ENCODE measurements around the gene PTPRA.
"Not testable (repeated sequence)": the region's sequence is repeated elsewhere in the genome, so short reads cannot be mapped to it uniquely, and the experiment has no call there.

PTPRA gene

DNA sequence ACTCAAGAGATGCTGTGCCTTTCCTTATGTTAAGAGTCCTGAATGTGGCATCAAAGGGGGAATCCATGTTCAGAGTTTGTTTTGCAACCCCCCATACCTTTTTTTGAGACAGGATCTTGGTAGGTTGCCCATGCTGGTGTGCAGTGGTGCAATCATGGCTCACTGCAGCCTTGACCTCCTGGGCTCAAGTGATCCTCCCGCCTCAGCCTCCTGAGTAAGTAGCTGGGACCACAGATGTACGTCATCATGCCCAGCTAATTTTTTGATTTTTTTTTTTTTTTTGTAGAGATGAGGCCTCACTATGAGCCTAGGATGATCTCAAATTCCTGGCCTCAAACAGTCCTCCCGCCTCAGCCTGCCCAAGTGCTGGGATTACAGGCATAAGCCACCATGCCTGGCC is 16.5 kb downstream of the PTPRA start:
- Histone ChIP-seq H3K36me3 (ENCODE audit: insufficient read depth, insufficient read length, low read length) (peaks cover 2% of the 10 kb centered on the region), H3K4me3 (ENCODE audit: insufficient read length, low read depth) (no peak overlapping the region), H3K9ac (ENCODE audit: insufficient read length, low read depth) (no peak overlapping the region), H3K27me3 (ENCODE audit: insufficient read depth, insufficient read length) (no peaks in the 10 kb centered on the region), H3K9me3 (ENCODE audit: insufficient read depth, low read length) (no peaks in the 10 kb centered on the region; the same call in 1 of the 2 replicates), H3K4me1 (ENCODE audit: insufficient read depth, insufficient read length) (no peaks in the 10 kb centered on the region)
- no peak for DNase-seq (ENCODE audit: low read depth, low spot score)
- no peak for TF ChIP-seq SUZ12 (IDR thresholded peaks at IDR 0.05; ENCODE audit: extremely low read depth, insufficient read depth, insufficient read length)
- no peak for TF ChIP-seq YY1 (IDR thresholded peaks at IDR 0.05; ENCODE audit: insufficient read depth, insufficient read length)
- TF ChIP-seq ZNF274 (IDR thresholded peaks at IDR 0.05; ENCODE audit: low read depth, low read length): no peak

GRCh38 chr20:2890742-2891141 is 17.5 kb downstream of the PTPRA start:
- Histone ChIP-seq H3K4me1 (ENCODE audit: insufficient read depth, insufficient read length) (no peaks in the 10 kb centered on the region), H3K9ac (ENCODE audit: insufficient read length, low read depth) (no peak overlapping the region), H3K36me3 (ENCODE audit: insufficient read depth, insufficient read length, low read length) (peaks cover 2% of the 10 kb centered on the region), H3K9me3 (ENCODE audit: insufficient read depth, low read length) (no peaks in the 10 kb centered on the region; the same call in 1 of the 2 replicates), H3K27me3 (ENCODE audit: insufficient read depth, insufficient read length) (no peaks in the 10 kb centered on the region), H3K4me3 (ENCODE audit: insufficient read length, low read depth) (no peak overlapping the region)
- TF ChIP-seq SUZ12 (IDR thresholded peaks at IDR 0.05; ENCODE audit: extremely low read depth, insufficient read depth, insufficient read length): no peak
- TF ChIP-seq ZNF274 (IDR thresholded peaks at IDR 0.05; ENCODE audit: low read depth, low read length): no peak
- no peak for TF ChIP-seq YY1 (IDR thresholded peaks at IDR 0.05; ENCODE audit: insufficient read depth, insufficient read length)
- DNase-seq (ENCODE audit: low read depth, low spot score): no peak

- no peaks in the 10 kb centered on the region; the same call in 1 of the 2 replicates for H3K9me3 ChIP-seq (ENCODE audit: insufficient read depth, low read length)
- H3K9ac ChIP-seq (ENCODE audit: insufficient read length, low read depth): no peak overlapping the region
- peaks cover 2% of the 10 kb centered on the region for H3K36me3 ChIP-seq (ENCODE audit: insufficient read depth, insufficient read length, low read length)
- no peak overlapping the region for H3K4me3 ChIP-seq (ENCODE audit: insufficient read length, low read depth)
- no peak for TF ChIP-seq YY1 (IDR thresholded peaks at IDR 0.05; ENCODE audit: insufficient read depth, insufficient read length)
- TF ChIP-seq SUZ12 (IDR thresholded peaks at IDR 0.05; ENCODE audit: extremely low read depth, insufficient read depth, insufficient read length): no peak
- no peak for TF ChIP-seq ZNF274 (IDR thresholded peaks at IDR 0.05; ENCODE audit: low read depth, low read length)
- DNase-seq (ENCODE audit: low read depth, low spot score): no peak
- no peaks in the 10 kb centered on the region for H3K27me3 ChIP-seq (ENCODE audit: insufficient read depth, insufficient read length)
- H3K4me1 ChIP-seq (ENCODE audit: insufficient read depth, insufficient read length): no peaks in the 10 kb centered on the region
Observed at GRCh38 chr20:2891343-2891742, 18.1 kb downstream of the PTPRA start.

DNA sequence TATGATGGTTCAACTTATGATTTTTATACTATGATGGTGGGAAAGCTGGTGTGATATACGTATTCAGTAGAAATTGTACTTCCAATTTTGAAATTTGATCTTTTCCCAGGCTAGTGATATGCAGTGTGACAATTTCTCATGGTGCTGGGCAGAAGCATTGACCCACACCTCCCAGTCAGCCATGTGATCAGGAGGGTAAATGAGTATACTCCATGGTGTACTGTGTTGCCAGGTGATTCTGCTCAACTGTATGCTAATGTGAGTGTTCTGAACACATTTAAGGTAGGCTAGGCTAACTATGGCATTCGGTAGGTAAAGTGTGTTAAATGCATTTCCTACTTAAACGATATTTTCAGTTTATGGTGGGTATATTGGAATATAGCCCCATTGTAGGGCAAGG is 19.1 kb downstream of the PTPRA start:
- no peak for TF ChIP-seq SUZ12 (IDR thresholded peaks at IDR 0.05; ENCODE audit: extremely low read depth, insufficient read depth, insufficient read length)
- TF ChIP-seq ZNF274 (IDR thresholded peaks at IDR 0.05; ENCODE audit: low read depth, low read length): no peak
- no peak for TF ChIP-seq YY1 (IDR thresholded peaks at IDR 0.05; ENCODE audit: insufficient read depth, insufficient read length)
- H3K36me3 ChIP-seq (ENCODE audit: insufficient read depth, insufficient read length, low read length): peaks cover 2% of the 10 kb centered on the region
- no peaks in the 10 kb centered on the region for H3K4me1 ChIP-seq (ENCODE audit: insufficient read depth, insufficient read length)
- no peaks in the 10 kb centered on the region; the same call in 1 of the 2 replicates for H3K9me3 ChIP-seq (ENCODE audit: insufficient read depth, low read length)
- DNase-seq (ENCODE audit: low read depth, low spot score): no peak
- no peak overlapping the region for H3K4me3 ChIP-seq (ENCODE audit: insufficient read length, low read depth)
- no peaks in the 10 kb centered on the region for H3K27me3 ChIP-seq (ENCODE audit: insufficient read depth, insufficient read length)
- no peak overlapping the region for H3K9ac ChIP-seq (ENCODE audit: insufficient read length, low read depth)

DNA sequence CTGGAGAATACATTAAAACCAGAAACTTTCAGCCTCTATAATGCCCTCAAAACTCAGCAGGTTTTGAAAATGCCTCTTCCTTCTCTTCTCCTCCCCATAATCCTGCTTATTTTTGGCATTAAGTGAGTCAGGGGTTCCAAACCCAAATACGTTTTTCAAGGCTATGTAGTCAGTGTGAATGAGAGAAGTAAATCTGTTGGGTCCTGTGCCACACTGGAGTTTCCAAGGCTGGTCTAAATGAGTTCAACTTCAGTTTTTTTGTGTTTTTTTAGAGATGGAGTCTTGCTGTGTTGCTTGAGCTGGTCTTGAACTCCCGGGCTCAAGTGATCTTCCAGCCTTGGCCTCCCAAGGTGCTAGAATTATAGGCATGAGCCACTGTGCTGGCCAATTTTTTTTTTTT is 20.9 kb downstream of the PTPRA start:
- no peak for DNase-seq (ENCODE audit: low read depth, low spot score)

DNA sequence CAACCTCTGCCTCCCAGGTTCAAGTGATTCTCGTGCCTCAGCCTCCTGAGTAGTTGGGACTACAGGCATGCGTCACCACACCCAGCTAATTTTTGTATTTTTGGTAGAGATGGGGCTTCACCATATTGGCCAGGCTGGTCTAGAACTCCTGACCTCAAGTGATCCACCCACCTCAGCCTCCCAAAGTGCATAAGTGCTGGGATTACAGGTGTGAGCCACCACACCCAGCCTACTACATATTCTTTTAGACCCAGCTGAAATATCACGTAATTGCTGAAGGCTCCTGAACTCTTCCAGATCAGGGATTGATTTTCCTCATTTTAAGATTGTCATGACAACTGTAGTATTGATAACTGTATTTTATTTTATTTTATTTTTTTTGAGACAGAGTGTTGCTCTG is 21.9 kb downstream of the PTPRA start:
- not testable (repeated sequence) for H3K4me3 ChIP-seq (ENCODE audit: insufficient read length, low read depth); H3K9ac ChIP-seq (ENCODE audit: insufficient read length, low read depth); DNase-seq (ENCODE audit: low read depth, low spot score); H3K27me3 ChIP-seq (ENCODE audit: insufficient read depth, insufficient read length); H3K36me3 ChIP-seq (ENCODE audit: insufficient read depth, insufficient read length, low read length); H3K9me3 ChIP-seq (ENCODE audit: insufficient read depth, low read length); H3K4me1 ChIP-seq (ENCODE audit: insufficient read depth, insufficient read length)

More for the DNA sequence above, 20.9 kb downstream of the PTPRA start:
- no peak overlapping the region for H3K4me3 ChIP-seq (ENCODE audit: insufficient read length, low read depth)
- no peaks in the 10 kb centered on the region; the same call in 1 of the 2 replicates for H3K9me3 ChIP-seq (ENCODE audit: insufficient read depth, low read length)
- H3K4me1 ChIP-seq (ENCODE audit: insufficient read depth, insufficient read length): no peaks in the 10 kb centered on the region
- peaks cover 2% of the 10 kb centered on the region for H3K36me3 ChIP-seq (ENCODE audit: insufficient read depth, insufficient read length, low read length)
- no peak overlapping the region for H3K9ac ChIP-seq (ENCODE audit: insufficient read length, low read depth)
- TF ChIP-seq ZNF274 (IDR thresholded peaks at IDR 0.05; ENCODE audit: low read depth, low read length) (no peak), YY1 (IDR thresholded peaks at IDR 0.05; ENCODE audit: insufficient read depth, insufficient read length) (no peak), SUZ12 (IDR thresholded peaks at IDR 0.05; ENCODE audit: extremely low read depth, insufficient read depth, insufficient read length) (no peak)
- H3K27me3 ChIP-seq (ENCODE audit: insufficient read depth, insufficient read length): no peaks in the 10 kb centered on the region

GRCh38 chr20:2899243-2899642 is 26.0 kb downstream of the PTPRA start:
- no peaks in the 10 kb centered on the region for H3K4me1 ChIP-seq (ENCODE audit: insufficient read depth, insufficient read length)
- H3K9ac ChIP-seq (ENCODE audit: insufficient read length, low read depth): no peak overlapping the region
- TF ChIP-seq SUZ12 (IDR thresholded peaks at IDR 0.05; ENCODE audit: extremely low read depth, insufficient read depth, insufficient read length) (no peak), ZNF274 (IDR thresholded peaks at IDR 0.05; ENCODE audit: low read depth, low read length) (no peak), YY1 (IDR thresholded peaks at IDR 0.05; ENCODE audit: insufficient read depth, insufficient read length) (no peak)
- no peak overlapping the region for H3K4me3 ChIP-seq (ENCODE audit: insufficient read length, low read depth)
- no peaks in the 10 kb centered on the region for H3K36me3 ChIP-seq (ENCODE audit: insufficient read depth, insufficient read length, low read length)
- no peaks in the 10 kb centered on the region for H3K27me3 ChIP-seq (ENCODE audit: insufficient read depth, insufficient read length)
- DNase-seq (ENCODE audit: low read depth, low spot score): no peak
- H3K9me3 ChIP-seq (ENCODE audit: insufficient read depth, low read length): no peaks in the 10 kb centered on the region; the same call in 1 of the 2 replicates

Data from NT2/D1 (cell line).